Body of pancreas (tissue), 4 donors: ENCODE results near the gene NEO1.

Source experiments
- POLR2A ChIP-seq, 3 donors: fragments of 450-650 bp; IDR thresholded peaks; one replicate each; pipeline ENCODE4 v1.6.1; 2016; ENCODE audit warnings: antibody characterized with exemption in 3 of 3, mild to moderate bottlenecking in 2 of 3
- TF ChIP-seq, protein P1 (sequence below), 7 experiments: fragments of 450-650 bp in 4 of 7; fragments of 200-600 bp in 3 of 7; sonication (generic) in 3 of 7; IDR thresholded peaks; one replicate each; pipeline ENCODE4 v1.5.1; 2016 to 2019; ENCODE audit warnings: antibody characterized with exemption in 7 of 7

DNA sequence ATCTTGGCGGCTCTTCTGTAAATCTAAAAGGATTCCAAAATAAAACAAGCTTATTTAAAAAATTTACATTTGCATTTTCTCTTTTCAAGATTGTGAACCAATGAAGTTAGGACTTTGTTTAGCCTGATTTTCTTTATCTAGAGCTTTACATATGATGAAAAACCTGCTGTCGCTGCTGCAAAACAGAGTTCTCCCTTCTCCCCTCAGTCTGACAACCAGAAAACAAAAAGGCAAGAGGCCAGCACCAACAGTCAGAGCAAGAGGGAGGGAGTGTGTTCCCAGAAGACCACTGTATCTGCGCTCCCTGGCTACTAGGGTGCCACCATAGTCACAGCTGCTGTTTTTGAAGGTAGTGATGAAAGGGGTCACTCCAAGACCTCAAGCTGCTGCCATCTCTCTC lies 33.1 kb upstream of the NEO1 start:
- TF ChIP-seq, protein P1, sequence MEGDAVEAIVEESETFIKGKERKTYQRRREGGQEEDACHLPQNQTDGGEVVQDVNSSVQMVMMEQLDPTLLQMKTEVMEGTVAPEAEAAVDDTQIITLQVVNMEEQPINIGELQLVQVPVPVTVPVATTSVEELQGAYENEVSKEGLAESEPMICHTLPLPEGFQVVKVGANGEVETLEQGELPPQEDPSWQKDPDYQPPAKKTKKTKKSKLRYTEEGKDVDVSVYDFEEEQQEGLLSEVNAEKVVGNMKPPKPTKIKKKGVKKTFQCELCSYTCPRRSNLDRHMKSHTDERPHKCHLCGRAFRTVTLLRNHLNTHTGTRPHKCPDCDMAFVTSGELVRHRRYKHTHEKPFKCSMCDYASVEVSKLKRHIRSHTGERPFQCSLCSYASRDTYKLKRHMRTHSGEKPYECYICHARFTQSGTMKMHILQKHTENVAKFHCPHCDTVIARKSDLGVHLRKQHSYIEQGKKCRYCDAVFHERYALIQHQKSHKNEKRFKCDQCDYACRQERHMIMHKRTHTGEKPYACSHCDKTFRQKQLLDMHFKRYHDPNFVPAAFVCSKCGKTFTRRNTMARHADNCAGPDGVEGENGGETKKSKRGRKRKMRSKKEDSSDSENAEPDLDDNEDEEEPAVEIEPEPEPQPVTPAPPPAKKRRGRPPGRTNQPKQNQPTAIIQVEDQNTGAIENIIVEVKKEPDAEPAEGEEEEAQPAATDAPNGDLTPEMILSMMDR (IDR thresholded peaks at IDR 0.05): no peak
- TF ChIP-seq POLR2A (IDR thresholded peaks at IDR 0.05): no peak
